Measurements from ENCODE around the gene DDX52. TPM values are rescaled to one million over a fixed set of nuclear protein-coding genes. Genes with fewer than 3 reads are reported as not detected.

DDX52 gene
- total and polyA plus RNA-seq, 2 of the 8 experiments (the other 6 are each of a cell fraction or from before 2014, with no cell fraction given), result 10.0 to 45.9 TPM

DNA sequence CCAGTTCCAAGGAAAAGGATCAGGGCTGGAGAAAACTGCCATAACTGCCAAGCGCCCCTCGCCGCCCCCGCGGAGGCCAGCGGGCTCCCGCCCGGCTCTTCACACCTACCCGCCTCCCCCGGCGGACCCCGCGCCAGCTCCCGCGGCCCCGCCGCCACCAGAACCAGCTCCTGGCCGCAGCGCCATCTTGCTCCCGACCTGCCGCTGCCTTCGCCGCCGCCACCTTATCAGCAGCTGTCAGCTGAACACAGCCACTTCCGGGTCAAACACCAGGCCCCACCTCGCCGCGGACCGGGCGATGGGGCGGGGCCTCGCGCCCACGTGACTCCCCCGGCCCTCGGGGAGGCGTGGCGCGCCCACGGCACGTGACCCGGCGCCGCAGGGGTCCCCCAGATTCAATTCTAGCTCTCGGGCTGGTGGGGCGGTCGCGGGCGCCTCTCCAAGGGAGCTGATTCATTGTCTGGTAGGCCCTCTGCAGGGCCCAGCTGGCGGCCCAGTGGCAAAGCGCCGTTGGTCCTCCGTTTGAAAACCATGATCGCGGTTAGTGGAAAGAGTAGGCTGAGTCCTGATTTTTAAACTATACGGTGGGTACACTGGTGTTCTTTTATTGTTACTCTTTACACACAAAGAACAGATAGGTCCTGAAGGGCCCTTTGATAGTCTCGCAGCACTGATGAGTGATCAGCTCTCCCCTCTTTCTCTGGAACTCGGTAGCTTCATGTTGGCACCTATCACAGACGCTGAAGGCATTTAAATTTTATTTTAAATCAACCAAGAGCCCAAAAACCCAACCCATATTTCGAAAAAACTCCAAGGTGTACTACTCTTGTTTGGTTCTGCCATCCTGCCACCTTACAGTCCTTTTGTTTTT, 33.8 kb downstream of the DDX52 start, which contains the start of gene SYNRG (continued):
- TF ChIP-seq TAF1 (IDR thresholded peaks at IDR 0.05; ENCODE audit: low read depth, low read length) (peak; percentile 94), ASH2L (IDR thresholded peaks at IDR 0.05; ENCODE audit: low read length) (peak; percentile 86), YY1 (IDR thresholded peaks at IDR 0.05; ENCODE audit: low read depth, low read length) (peak; percentile 94), MAFK (IDR thresholded peaks at IDR 0.05; ENCODE audit: low read depth, low read length) (0 out of 2 replicates have a peak, but pooled peaks have one; percentile 5), EGR1 (IDR thresholded peaks at IDR 0.05; ENCODE audit: borderline replicate concordance, low read depth, low read length) (no peak), SIN3A (conservative IDR thresholded peaks at IDR 0.05 in 1 of 2, IDR thresholded peaks at IDR 0.05 in 1 of 2; ENCODE audit: low read depth in 1 of 2, low read length in 2 of 2) (peak; percentile 94 to 96), GTF2F1 (IDR thresholded peaks at IDR 0.05; ENCODE audit: borderline replicate concordance, low read depth, low read length) (0 out of 2 replicates have a peak, but pooled peaks have one; percentile 33), JUN (IDR thresholded peaks at IDR 0.05; ENCODE audit: low read depth, low read length) (no peak), HDAC6 (IDR thresholded peaks at IDR 0.05; ENCODE audit: low read depth, low read length) (no peak), SP1 (IDR thresholded peaks at IDR 0.05; ENCODE audit: low read depth, low read length) (peak; percentile 50; the same call in 1 of the 2 replicates), NRF1 (IDR thresholded peaks at IDR 0.05; ENCODE audit: low read depth, low read length) (no peak), TAF7 (optimal IDR thresholded peaks at IDR 0.05; ENCODE audit: borderline replicate concordance, low read depth, low read length) (peak; percentile 85), EZH2 (IDR thresholded peaks at IDR 0.05; ENCODE audit: low read depth, low read length, severe bottlenecking) (no peak), POU5F1 (IDR thresholded peaks at IDR 0.05; ENCODE audit: low read depth, low read length) (no peak), BACH1 (IDR thresholded peaks at IDR 0.05; ENCODE audit: low read length) (peak; percentile 81), POLR2AphosphoS5 (IDR thresholded peaks at IDR 0.05; ENCODE audit: low read depth, low read length) (peak; percentile 91), RXRA (IDR thresholded peaks at IDR 0.05; ENCODE audit: insufficient read depth, low read depth, low read length) (no peak), CBX5 (IDR thresholded peaks at IDR 0.05; ENCODE audit: low read depth, low read length) (no peak), PHF8 (conservative IDR thresholded peaks at IDR 0.05; ENCODE audit: low read depth, low read length) (peak; percentile 86)
- TF ChIP-seq, protein P1, sequence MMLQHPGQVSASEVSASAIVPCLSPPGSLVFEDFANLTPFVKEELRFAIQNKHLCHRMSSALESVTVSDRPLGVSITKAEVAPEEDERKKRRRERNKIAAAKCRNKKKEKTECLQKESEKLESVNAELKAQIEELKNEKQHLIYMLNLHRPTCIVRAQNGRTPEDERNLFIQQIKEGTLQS (IDR thresholded peaks at IDR 0.05; ENCODE audit: insufficient read depth, low read depth, low read length), result peak; percentile 96
- TF ChIP-seq, protein P2, sequence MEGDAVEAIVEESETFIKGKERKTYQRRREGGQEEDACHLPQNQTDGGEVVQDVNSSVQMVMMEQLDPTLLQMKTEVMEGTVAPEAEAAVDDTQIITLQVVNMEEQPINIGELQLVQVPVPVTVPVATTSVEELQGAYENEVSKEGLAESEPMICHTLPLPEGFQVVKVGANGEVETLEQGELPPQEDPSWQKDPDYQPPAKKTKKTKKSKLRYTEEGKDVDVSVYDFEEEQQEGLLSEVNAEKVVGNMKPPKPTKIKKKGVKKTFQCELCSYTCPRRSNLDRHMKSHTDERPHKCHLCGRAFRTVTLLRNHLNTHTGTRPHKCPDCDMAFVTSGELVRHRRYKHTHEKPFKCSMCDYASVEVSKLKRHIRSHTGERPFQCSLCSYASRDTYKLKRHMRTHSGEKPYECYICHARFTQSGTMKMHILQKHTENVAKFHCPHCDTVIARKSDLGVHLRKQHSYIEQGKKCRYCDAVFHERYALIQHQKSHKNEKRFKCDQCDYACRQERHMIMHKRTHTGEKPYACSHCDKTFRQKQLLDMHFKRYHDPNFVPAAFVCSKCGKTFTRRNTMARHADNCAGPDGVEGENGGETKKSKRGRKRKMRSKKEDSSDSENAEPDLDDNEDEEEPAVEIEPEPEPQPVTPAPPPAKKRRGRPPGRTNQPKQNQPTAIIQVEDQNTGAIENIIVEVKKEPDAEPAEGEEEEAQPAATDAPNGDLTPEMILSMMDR (IDR thresholded peaks at IDR 0.05; ENCODE audit: control extremely low read depth in 1 of 3, insufficient read depth in 1 of 3, low read depth in 1 of 3, low read length in 3 of 3), result peak in 2 of 3 experiments; percentile 17 to 57; a peak in 3 of 4 replicates

All from H1 (cell line).